ENCODE results near the gene POLG2. TPM values are rescaled to one million over a fixed set of nuclear protein-coding genes. Genes with fewer than 3 reads are reported as not detected.

The POLG2 gene
- total and polyA plus RNA-seq, 9 of the 15 experiments (the other 6 are each of a cell fraction or from before 2014, with no cell fraction given): 13.4 to 44.8 (median 37.0) TPM

DNA sequence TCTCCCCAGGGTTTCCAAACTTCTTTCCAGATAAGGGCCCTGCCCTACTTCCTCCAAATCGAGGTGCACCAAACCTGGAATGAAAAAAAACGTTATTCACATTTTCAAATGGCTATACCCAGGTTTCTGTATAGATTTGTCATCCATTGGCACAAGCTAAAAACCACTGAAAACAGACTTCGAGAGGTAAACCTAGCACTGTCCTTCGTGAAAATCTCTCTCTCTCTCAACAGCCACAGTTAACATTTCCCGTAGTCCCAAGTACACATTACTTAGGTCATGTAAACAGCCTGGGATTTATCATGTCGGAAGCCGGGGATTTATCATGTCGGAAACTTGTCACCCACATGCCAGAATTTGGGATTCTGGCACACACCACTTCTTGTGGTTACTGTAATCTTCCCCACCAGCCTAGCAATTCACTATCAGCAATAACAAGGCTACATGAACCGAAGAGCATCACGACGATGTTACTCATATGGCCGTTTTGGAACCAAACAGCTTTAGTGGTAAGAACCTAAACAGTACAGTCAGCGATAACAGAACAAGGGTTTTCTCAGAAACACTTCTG is 8.0 kb upstream of the POLG2 start (continued):
- TF ChIP-seq, protein P1, sequence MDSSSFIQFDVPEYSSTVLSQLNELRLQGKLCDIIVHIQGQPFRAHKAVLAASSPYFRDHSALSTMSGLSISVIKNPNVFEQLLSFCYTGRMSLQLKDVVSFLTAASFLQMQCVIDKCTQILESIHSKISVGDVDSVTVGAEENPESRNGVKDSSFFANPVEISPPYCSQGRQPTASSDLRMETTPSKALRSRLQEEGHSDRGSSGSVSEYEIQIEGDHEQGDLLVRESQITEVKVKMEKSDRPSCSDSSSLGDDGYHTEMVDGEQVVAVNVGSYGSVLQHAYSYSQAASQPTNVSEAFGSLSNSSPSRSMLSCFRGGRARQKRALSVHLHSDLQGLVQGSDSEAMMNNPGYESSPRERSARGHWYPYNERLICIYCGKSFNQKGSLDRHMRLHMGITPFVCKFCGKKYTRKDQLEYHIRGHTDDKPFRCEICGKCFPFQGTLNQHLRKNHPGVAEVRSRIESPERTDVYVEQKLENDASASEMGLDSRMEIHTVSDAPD (CRISPR knock-in tag; IDR thresholded peaks at IDR 0.05): peak; percentile 71; the same call in 1 of the 2 replicates

DNA sequence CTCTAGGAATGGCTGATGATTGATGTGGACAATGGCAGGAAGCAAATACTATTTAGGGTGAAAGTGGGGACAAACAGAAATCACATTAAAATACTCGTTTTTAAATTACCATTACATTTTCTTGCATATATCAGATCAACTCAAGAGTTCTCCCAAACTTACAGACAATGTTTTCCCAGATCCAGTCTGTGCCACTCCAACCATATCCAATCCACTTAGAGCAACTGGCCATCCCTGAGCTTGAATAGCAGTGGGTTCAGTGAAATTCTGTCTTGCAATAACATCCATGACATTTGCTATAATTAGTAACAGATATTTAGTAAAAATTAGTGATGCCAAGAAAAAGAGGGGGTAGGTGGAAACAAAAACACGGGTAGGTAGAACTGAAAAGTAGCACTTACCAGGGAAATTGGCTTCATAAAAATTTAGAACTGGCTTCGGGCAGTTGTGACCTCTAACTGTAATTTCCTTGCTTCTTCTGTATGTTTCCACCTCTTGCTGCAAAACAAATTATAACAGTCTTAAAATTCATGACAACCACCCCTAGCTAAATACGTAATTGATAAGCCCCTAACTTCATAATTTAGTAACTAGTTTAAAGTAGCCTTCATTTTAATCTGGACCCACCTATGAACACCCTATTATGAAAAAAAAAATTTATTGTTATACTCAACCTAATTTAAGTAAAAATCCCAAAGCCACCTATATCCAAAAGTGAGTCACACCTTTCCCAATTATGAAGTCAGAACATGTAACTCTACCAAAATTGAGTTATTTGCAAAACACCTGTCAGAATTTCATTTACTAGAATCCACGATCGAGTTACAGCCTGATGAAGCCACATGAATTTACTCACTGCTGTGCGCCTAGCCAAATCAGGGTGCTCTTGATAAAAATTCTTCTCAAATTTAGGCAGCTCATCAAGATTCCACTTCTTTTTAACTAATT is 7.2 kb upstream of the POLG2 start:
- peaks cover 6 to 13% of the 10 kb centered on the region in 2 experiments; a peak in 3 of 5 replicates for H3K4me1 ChIP-seq (replicated peaks in 1 of 2; ENCODE audit: control insufficient read depth in 2 of 2, insufficient read depth in 2 of 2, low read length in 2 of 2)
- in situ Hi-C loops (cut with MboI) (no loop called here), intact Hi-C loops (cut with micrococcal nuclease) (loop anchor here (10.0 kb wide), 1 partner anchor 231 kb away; no protein-coding TSS in a partner anchor)
- H3K36me3 ChIP-seq (ENCODE audit: control insufficient read depth, insufficient read depth, low read length): peaks cover 75% of the 10 kb centered on the region
- peaks cover 88% of the 10 kb centered on the region for H3K79me2 ChIP-seq (ENCODE audit: control insufficient read depth, insufficient read depth, low read length)
- BruUV-seq (replicated peaks): no TSS peak
- FAIRE-seq (no peak), DNase-seq (ENCODE audit: extremely low read depth in 1 of 4, low spot score in 3 of 4) (no peak), ATAC-seq (no peak)
- H3K27me3 ChIP-seq (ENCODE audit: control insufficient read depth in 2 of 2, insufficient read depth in 2 of 2, low read length in 2 of 2): no peaks in the 10 kb centered on the region
- POLR2A ChIA-PET: interaction anchor here (0.7 to 5.2 kb wide), 16 partner anchors 7 to 214 kb away, joined by 4 to 114 read pairs (median 8); partner anchors contain the start of gene POLG2
- H3K9me3 ChIP-seq (replicated peaks; ENCODE audit: control insufficient read depth, insufficient read depth, low read depth, low read length): no peaks in the 10 kb centered on the region
- no peak overlapping the region for H2AFZ ChIP-seq (ENCODE audit: low read depth, low read length)
- H3K4me3 ChIP-seq: peak overlapping the region; percentile 77
- H3K4me2 ChIP-seq (ENCODE audit: insufficient read depth, low read length): peak overlapping the region; percentile 98
- H4K20me1 ChIP-seq (replicated peaks; ENCODE audit: control insufficient read depth, insufficient read depth, low read length): peaks cover 30% of the 10 kb centered on the region
- peak overlapping the region; percentile 97; the same call in 2 of the 3 replicates for H3K27ac ChIP-seq (ENCODE audit: extremely low read depth, low read depth, low read length)
- 56% methylated on average over 7 of the region's 7 CpGs for WGBS (ENCODE audit: insufficient coverage, low coverage, missing lambda C conversion rate)
- CTCF ChIA-PET (ENCODE audit: low intra/inter-chr PET ratio): no interaction called here
- no peaks in the 10 kb centered on the region for H3K9me1 ChIP-seq (ENCODE audit: control insufficient read depth, insufficient read depth, low read length)
- peak overlapping the region in 1 of 2 experiments; percentile 98; a peak in 2 of 4 replicates for H3K9ac ChIP-seq (ENCODE audit: insufficient read depth in 1 of 2, low read depth in 2 of 2, low read length in 2 of 2)
- TF ChIP-seq RBFOX2 (IDR thresholded peaks at IDR 0.05; ENCODE audit: low read depth, low read length): peak; percentile 80
- no peak for TF ChIP-seq CEBPB (tag; IDR thresholded peaks at IDR 0.05)
- no peak for TF ChIP-seq SAFB (IDR thresholded peaks at IDR 0.05; ENCODE audit: borderline replicate concordance, low read depth, low read length)
- TF ChIP-seq, protein P2, sequence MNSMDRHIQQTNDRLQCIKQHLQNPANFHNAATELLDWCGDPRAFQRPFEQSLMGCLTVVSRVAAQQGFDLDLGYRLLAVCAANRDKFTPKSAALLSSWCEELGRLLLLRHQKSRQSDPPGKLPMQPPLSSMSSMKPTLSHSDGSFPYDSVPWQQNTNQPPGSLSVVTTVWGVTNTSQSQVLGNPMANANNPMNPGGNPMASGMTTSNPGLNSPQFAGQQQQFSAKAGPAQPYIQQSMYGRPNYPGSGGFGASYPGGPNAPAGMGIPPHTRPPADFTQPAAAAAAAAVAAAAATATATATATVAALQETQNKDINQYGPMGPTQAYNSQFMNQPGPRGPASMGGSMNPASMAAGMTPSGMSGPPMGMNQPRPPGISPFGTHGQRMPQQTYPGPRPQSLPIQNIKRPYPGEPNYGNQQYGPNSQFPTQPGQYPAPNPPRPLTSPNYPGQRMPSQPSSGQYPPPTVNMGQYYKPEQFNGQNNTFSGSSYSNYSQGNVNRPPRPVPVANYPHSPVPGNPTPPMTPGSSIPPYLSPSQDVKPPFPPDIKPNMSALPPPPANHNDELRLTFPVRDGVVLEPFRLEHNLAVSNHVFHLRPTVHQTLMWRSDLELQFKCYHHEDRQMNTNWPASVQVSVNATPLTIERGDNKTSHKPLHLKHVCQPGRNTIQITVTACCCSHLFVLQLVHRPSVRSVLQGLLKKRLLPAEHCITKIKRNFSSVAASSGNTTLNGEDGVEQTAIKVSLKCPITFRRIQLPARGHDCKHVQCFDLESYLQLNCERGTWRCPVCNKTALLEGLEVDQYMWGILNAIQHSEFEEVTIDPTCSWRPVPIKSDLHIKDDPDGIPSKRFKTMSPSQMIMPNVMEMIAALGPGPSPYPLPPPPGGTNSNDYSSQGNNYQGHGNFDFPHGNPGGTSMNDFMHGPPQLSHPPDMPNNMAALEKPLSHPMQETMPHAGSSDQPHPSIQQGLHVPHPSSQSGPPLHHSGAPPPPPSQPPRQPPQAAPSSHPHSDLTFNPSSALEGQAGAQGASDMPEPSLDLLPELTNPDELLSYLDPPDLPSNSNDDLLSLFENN (IDR thresholded peaks at IDR 0.05; ENCODE audit: low read depth in 2 of 2, low read length in 2 of 2): no peak
- 0 out of 2 replicates have a peak, but pooled peaks have one; percentile 41 for TF ChIP-seq POLR2G (IDR thresholded peaks at IDR 0.05; ENCODE audit: low read depth, low read length)
- peak; percentile 16 for TF ChIP-seq HNRNPL (IDR thresholded peaks at IDR 0.05; ENCODE audit: low read depth, low read length)
- TF ChIP-seq ZNF79 (CRISPR knock-in tag; IDR thresholded peaks at IDR 0.05; ENCODE audit: low read depth): no peak
